Measurements from ENCODE around the gene SLC13A3. TPM values are rescaled to one million over a fixed set of nuclear protein-coding genes. Genes with fewer than 3 reads are reported as not detected.

SLC13A3 gene
- polyA plus RNA-seq, 1 donor, result 3.7 TPM

GRCh38 chr20:46592580-46593362 lies 58.5 kb downstream of the SLC13A3 start:
- no peaks in the 10 kb centered on the region for H3K9me3 ChIP-seq (ENCODE audit: control insufficient read depth, low read depth, low read length)
- no peak overlapping the region for H3K4me3 ChIP-seq (ENCODE audit: low read length)
- H3K4me1 ChIP-seq (ENCODE audit: control insufficient read depth, insufficient read depth, low read length), result no peaks in the 10 kb centered on the region
- no peak for DNase-seq
- H3K36me3 ChIP-seq (ENCODE audit: control insufficient read depth, insufficient read depth, low read length), result no peaks in the 10 kb centered on the region
- no peak overlapping the region for H3K27ac ChIP-seq (ENCODE audit: low read length)
- no peaks in the 10 kb centered on the region for H3K27me3 ChIP-seq (ENCODE audit: control insufficient read depth, insufficient read depth, low read length)
- WGBS (ENCODE audit: insufficient coverage, low lambda C conversion rate), result no CpG with 5 or more reads among the region's 4 CpGs

GRCh38 chr20:46590443-46590842 lies 60.8 kb downstream of the SLC13A3 start:
- Histone ChIP-seq H3K27ac (ENCODE audit: low read length) (no peak overlapping the region), H3K4me3 (ENCODE audit: low read length) (no peak overlapping the region), H3K36me3 (ENCODE audit: control insufficient read depth, insufficient read depth, low read length) (no peaks in the 10 kb centered on the region), H3K4me1 (ENCODE audit: control insufficient read depth, insufficient read depth, low read length) (no peaks in the 10 kb centered on the region), H3K27me3 (ENCODE audit: control insufficient read depth, insufficient read depth, low read length) (no peaks in the 10 kb centered on the region), H3K9me3 (ENCODE audit: control insufficient read depth, low read depth, low read length) (no peaks in the 10 kb centered on the region)
- WGBS (ENCODE audit: insufficient coverage, low lambda C conversion rate), result 78% methylated on average over 1 of the region's 1 CpG
- no peak for DNase-seq

- WGBS (ENCODE audit: insufficient coverage, low lambda C conversion rate), result 100% methylated on average over 2 of the region's 14 CpGs
- Histone ChIP-seq H3K9me3 (ENCODE audit: control insufficient read depth, low read depth, low read length) (no peaks in the 10 kb centered on the region), H3K27ac (ENCODE audit: low read length) (no peak overlapping the region), H3K4me3 (ENCODE audit: low read length) (no peak overlapping the region), H3K4me1 (ENCODE audit: control insufficient read depth, insufficient read depth, low read length) (no peaks in the 10 kb centered on the region), H3K27me3 (ENCODE audit: control insufficient read depth, insufficient read depth, low read length) (no peaks in the 10 kb centered on the region), H3K36me3 (ENCODE audit: control insufficient read depth, insufficient read depth, low read length) (no peaks in the 10 kb centered on the region)
- no peak for DNase-seq
These were observed 62.4 kb downstream of the SLC13A3 start for GRCh38 chr20:46588532-46589511.

GRCh38 chr20:46587986-46588385 lies 63.3 kb downstream of the SLC13A3 start:
- Histone ChIP-seq H3K36me3 (ENCODE audit: control insufficient read depth, insufficient read depth, low read length) (no peaks in the 10 kb centered on the region), H3K27ac (ENCODE audit: low read length) (no peak overlapping the region), H3K4me3 (ENCODE audit: low read length) (no peak overlapping the region), H3K27me3 (ENCODE audit: control insufficient read depth, insufficient read depth, low read length) (no peaks in the 10 kb centered on the region), H3K4me1 (ENCODE audit: control insufficient read depth, insufficient read depth, low read length) (no peaks in the 10 kb centered on the region), H3K9me3 (ENCODE audit: control insufficient read depth, low read depth, low read length) (no peaks in the 10 kb centered on the region)
- no peak for DNase-seq
- whole genome bisulfite sequencing (ENCODE audit: insufficient coverage, low lambda C conversion rate), result no CpG with 5 or more reads among the region's 7 CpGs

- 98% methylated on average over 5 of the region's 5 CpGs for WGBS (ENCODE audit: insufficient coverage, low lambda C conversion rate)
- Histone ChIP-seq H3K4me3 (ENCODE audit: low read length) (no peak overlapping the region), H3K9me3 (ENCODE audit: control insufficient read depth, low read depth, low read length) (no peaks in the 10 kb centered on the region), H3K27me3 (ENCODE audit: control insufficient read depth, insufficient read depth, low read length) (no peaks in the 10 kb centered on the region), H3K27ac (ENCODE audit: low read length) (no peak overlapping the region), H3K4me1 (ENCODE audit: control insufficient read depth, insufficient read depth, low read length) (no peaks in the 10 kb centered on the region), H3K36me3 (ENCODE audit: control insufficient read depth, insufficient read depth, low read length) (no peaks in the 10 kb centered on the region)
- DNase-seq, result no peak
These were observed 64.5 kb downstream of the SLC13A3 start for GRCh38 chr20:46586724-46587123.

GRCh38 chr20:46584508-46584907 lies 66.8 kb downstream of the SLC13A3 start:
- no peaks in the 10 kb centered on the region for H3K9me3 ChIP-seq (ENCODE audit: control insufficient read depth, low read depth, low read length)
- H3K27me3 ChIP-seq (ENCODE audit: control insufficient read depth, insufficient read depth, low read length), result no peaks in the 10 kb centered on the region
- H3K27ac ChIP-seq (ENCODE audit: low read length), result no peak overlapping the region
- H3K4me1 ChIP-seq (ENCODE audit: control insufficient read depth, insufficient read depth, low read length), result no peaks in the 10 kb centered on the region
- DNase-seq, result no peak
- no peaks in the 10 kb centered on the region for H3K36me3 ChIP-seq (ENCODE audit: control insufficient read depth, insufficient read depth, low read length)
- no peak overlapping the region for H3K4me3 ChIP-seq (ENCODE audit: low read length)
- 43% methylated on average over 2 of the region's 2 CpGs for WGBS (ENCODE audit: insufficient coverage, low lambda C conversion rate)

GRCh38 chr20:46583411-46584214 lies 67.6 kb downstream of the SLC13A3 start:
- no peak for DNase-seq

GRCh38 chr20:46582648-46583047 lies 68.6 kb downstream of the SLC13A3 start:
- DNase-seq, result no peak
- Histone ChIP-seq H3K4me1 (ENCODE audit: control insufficient read depth, insufficient read depth, low read length) (no peaks in the 10 kb centered on the region), H3K9me3 (ENCODE audit: control insufficient read depth, low read depth, low read length) (no peaks in the 10 kb centered on the region), H3K4me3 (ENCODE audit: low read length) (no peak overlapping the region), H3K27ac (ENCODE audit: low read length) (no peak overlapping the region), H3K27me3 (ENCODE audit: control insufficient read depth, insufficient read depth, low read length) (no peaks in the 10 kb centered on the region), H3K36me3 (ENCODE audit: control insufficient read depth, insufficient read depth, low read length) (no peaks in the 10 kb centered on the region)
- no CpG with 5 or more reads among the region's 5 CpGs for WGBS (ENCODE audit: insufficient coverage, low lambda C conversion rate)

More at GRCh38 chr20:46583411-46584214, 67.6 kb downstream of the SLC13A3 start:
- Histone ChIP-seq H3K4me3 (ENCODE audit: low read length) (no peak overlapping the region), H3K27ac (ENCODE audit: low read length) (no peak overlapping the region), H3K36me3 (ENCODE audit: control insufficient read depth, insufficient read depth, low read length) (no peaks in the 10 kb centered on the region), H3K4me1 (ENCODE audit: control insufficient read depth, insufficient read depth, low read length) (no peaks in the 10 kb centered on the region), H3K27me3 (ENCODE audit: control insufficient read depth, insufficient read depth, low read length) (no peaks in the 10 kb centered on the region), H3K9me3 (ENCODE audit: control insufficient read depth, low read depth, low read length) (no peaks in the 10 kb centered on the region)
- no CpG with 5 or more reads among the region's 17 CpGs for WGBS (ENCODE audit: insufficient coverage, low lambda C conversion rate)

GRCh38 chr20:46581391-46581790 lies 69.9 kb downstream of the SLC13A3 start:
- WGBS (ENCODE audit: insufficient coverage, low lambda C conversion rate), result 95% methylated on average over 2 of the region's 3 CpGs
- no peaks in the 10 kb centered on the region for H3K9me3 ChIP-seq (ENCODE audit: control insufficient read depth, low read depth, low read length)
- no peaks in the 10 kb centered on the region for H3K27me3 ChIP-seq (ENCODE audit: control insufficient read depth, insufficient read depth, low read length)
- H3K4me1 ChIP-seq (ENCODE audit: control insufficient read depth, insufficient read depth, low read length), result no peaks in the 10 kb centered on the region
- H3K27ac ChIP-seq (ENCODE audit: low read length), result no peak overlapping the region
- no peak overlapping the region for H3K4me3 ChIP-seq (ENCODE audit: low read length)
- H3K36me3 ChIP-seq (ENCODE audit: control insufficient read depth, insufficient read depth, low read length), result no peaks in the 10 kb centered on the region
- DNase-seq, result no peak

Data from large intestine (tissue), 3 donors.